Thyroid gland (tissue), 4 donors: ENCODE measurements around the gene NUP214. TPM values are rescaled to one million over a fixed set of nuclear protein-coding genes. Genes with fewer than 3 reads are reported as not detected.
"Not testable (repeated sequence)": the region's sequence is repeated elsewhere in the genome, so short reads cannot be mapped to it uniquely, and the experiment has no call there.

ENCODE experiments used
- DNase-seq, 2 donors: peaks; one replicate each; pipeline ENCODE4 v3.0.0-alpha.2; 2019
- H3K27ac ChIP-seq, 3 donors: fragments of 200-600 bp; sonication (generic); 1 replicate in 2 of 3; 2 replicates in 1 of 3; pipeline ENCODE4 v1.5.1; 2016 to 2019; ENCODE audit warnings: mild to moderate bottlenecking in 1 of 3, moderate library complexity in 1 of 3
- H3K27me3 ChIP-seq: fragments of 200-600 bp; sonication (generic); one replicate; pipeline ENCODE4 v1.5.1; 2019
- H3K36me3 ChIP-seq, 2 donors: fragments of 200-600 bp; sonication (generic); one replicate each; pipeline ENCODE4 v1.5.1; 2016 to 2019
- H3K4me1 ChIP-seq, 2 donors: fragments of 200-600 bp; sonication (generic); one replicate each; pipeline ENCODE4 v1.5.1; 2017 to 2019
- H3K4me3 ChIP-seq, 3 donors: fragments of 200-600 bp; sonication (generic); replicated peaks in 1 of 3; 1 replicate in 2 of 3; 2 replicates in 1 of 3; pipeline ENCODE4 v1.5.1; 2016; ENCODE audit warnings: mild to moderate bottlenecking in 1 of 3
- H3K9me3 ChIP-seq: fragments of 200-600 bp; sonication (generic); one replicate; pipeline ENCODE4 v1.5.1; 2017
- CTCF ChIP-seq, 6 experiments: fragments of 200-600 bp in 3 of 6; fragments of 450-650 bp in 3 of 6; sonication (generic) in 3 of 6; IDR thresholded peaks; one replicate each; pipeline ENCODE4 v1.5.1; 2016 to 2019; ENCODE audit warnings: antibody characterized with exemption in 6 of 6, mild to moderate bottlenecking in 2 of 6, inconsistent platforms in 1 of 6, moderate library complexity in 1 of 6
- POLR2A ChIP-seq, 2 donors: fragments of 450-650 bp; IDR thresholded peaks; one replicate each; pipeline ENCODE4 v1.6.1; 2017; ENCODE audit warnings: antibody characterized with exemption in 2 of 2, mild to moderate bottlenecking in 2 of 2, moderate library complexity in 1 of 2
- WGBS, 2 donors: methylation state at CpG; one replicate each; pipeline ENCODE4 v1.1.5; 2017; 5-methylcytosine and 5-hydroxymethylcytosine counted together
- intact Hi-C: fragments of 100-400 bp; cut with DNase I; formaldehyde crosslinking; loops from one replicate; pipeline ENCODE4 v1.15.1; 2023
- total RNA-seq, 4 donors: library from RNA; depleted of rRNA; stranded (reverse); fragments of >200 nt; gene quantifications; one replicate each; pipeline ENCODE4 v1.2.3, GENCODE V29; 2016

The NUP214 gene
- total RNA-seq, 4 donors from 2014 or later = 27.3 to 59.2 (median 46.6) TPM

GRCh38 chr9:131240047-131240921 lies 114.9 kb downstream of the NUP214 start:
- Histone ChIP-seq H3K27ac (no peak overlapping the region), H3K4me1 (peaks cover 15 to 17% of the 10 kb centered on the region in 2 donors), H3K36me3 (no peaks in the 10 kb centered on the region), H3K9me3 (no peaks in the 10 kb centered on the region), H3K27me3 (no peaks in the 10 kb centered on the region), H3K4me3 (no peak overlapping the region)
- no peak for TF ChIP-seq CTCF (IDR thresholded peaks at IDR 0.05)
- no peak for TF ChIP-seq POLR2A (IDR thresholded peaks at IDR 0.05)
- WGBS, 2 donors = 67 to 69% methylated on average over 21 to 22 of the region's 22 CpGs
- no peak for DNase-seq
- intact Hi-C loops = no loop called here

DNA sequence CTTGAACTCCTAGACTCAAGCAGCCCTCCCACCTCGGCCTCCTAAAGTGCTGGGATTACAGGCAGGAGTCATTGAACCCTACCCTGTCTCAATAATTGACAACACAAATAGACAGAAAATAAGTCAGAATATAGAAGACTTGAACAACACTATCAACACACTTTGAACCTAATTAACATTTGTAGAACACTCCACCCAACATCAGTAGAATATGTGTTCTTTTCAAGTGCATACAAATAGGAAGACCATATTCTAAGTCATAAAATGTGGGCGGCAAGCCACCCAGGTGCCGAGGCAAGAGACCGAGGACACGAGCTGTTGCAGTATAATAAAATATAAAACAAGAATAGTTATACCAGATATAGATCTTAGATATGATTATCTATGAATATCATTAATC lies 118.9 kb downstream of the NUP214 start:
- H3K4me1 ChIP-seq, H3K27me3 ChIP-seq, intact Hi-C loops, H3K36me3 ChIP-seq, H3K27ac ChIP-seq, H3K9me3 ChIP-seq, H3K4me3 ChIP-seq, DNase-seq: not testable (repeated sequence)
- 97% methylated on average over 5 of the region's 5 CpGs for WGBS, 2 donors

DNA sequence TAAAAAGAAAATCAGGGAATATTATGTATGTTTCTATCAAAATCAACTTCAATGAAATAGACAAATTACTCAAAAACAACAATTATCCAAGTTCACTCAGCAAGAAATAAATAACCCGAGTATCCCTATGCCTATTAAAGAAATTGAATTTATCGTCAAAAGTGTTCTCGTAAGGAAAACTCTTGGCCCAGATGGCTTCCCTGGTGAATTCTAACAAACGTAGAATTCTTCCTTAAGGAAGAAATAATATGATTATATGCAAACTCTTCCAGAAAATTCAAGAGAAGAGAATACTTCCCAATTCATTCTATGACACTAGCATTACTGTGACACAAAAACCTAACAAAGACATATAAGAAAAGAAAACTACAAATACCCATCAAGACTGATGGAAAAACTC lies 121.2 kb downstream of the NUP214 start:
- no peaks in the 10 kb centered on the region for H3K36me3 ChIP-seq

GRCh38 chr9:131252120-131252519 lies 126.7 kb downstream of the NUP214 start:
- no peak overlapping the region for H3K4me3 ChIP-seq

More for the DNA sequence above, 121.2 kb downstream of the NUP214 start:
- Histone ChIP-seq H3K27ac (no peak overlapping the region), H3K9me3 (no peaks in the 10 kb centered on the region), H3K4me3 (no peak overlapping the region), H3K4me1 (no peaks in the 10 kb centered on the region), H3K27me3 (no peaks in the 10 kb centered on the region)
- intact Hi-C loops = no loop called here
- DNase-seq = no peak
- WGBS, 2 donors = 84 to 85% methylated on average over 4 of the region's 4 CpGs
- TF ChIP-seq CTCF (IDR thresholded peaks at IDR 0.05) = no peak
- TF ChIP-seq POLR2A (IDR thresholded peaks at IDR 0.05) = no peak

DNA sequence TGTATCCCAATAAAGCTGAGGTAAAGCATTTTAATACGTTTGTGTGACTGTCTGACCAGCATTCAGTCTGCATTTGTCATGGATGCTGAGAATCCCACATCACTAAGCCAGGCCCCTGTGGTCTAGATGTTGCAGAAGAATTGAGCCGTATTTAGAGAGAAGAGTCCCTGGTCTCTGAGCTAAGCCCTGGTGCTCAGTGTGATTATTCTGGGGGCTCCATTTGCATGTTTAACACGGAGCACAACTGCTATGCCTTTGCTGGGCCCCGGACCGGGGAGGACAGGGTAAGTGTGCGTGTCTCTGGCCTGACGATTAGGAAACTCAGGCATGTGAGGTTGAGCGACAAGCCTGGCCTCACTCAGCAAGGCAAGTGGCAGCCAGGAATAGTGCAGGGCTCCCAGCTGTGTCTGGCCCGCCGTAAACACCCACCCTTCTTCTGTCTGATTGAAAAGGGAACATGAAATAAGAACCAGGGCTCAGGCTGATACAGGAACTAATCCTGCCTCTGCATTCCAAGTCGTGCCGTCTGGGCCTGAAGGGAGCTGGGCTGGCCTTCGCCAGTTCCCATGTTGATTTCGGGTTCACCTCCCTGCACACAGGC lies 128.6 kb downstream of the NUP214 start:
- 67 to 80% methylated on average over 8 to 14 of the region's 14 CpGs for WGBS, 2 donors
- Histone ChIP-seq H3K36me3 (no peaks in the 10 kb centered on the region), H3K27me3 (no peaks in the 10 kb centered on the region), H3K4me3 (no peak overlapping the region), H3K27ac (no peak overlapping the region), H3K4me1 (no peaks in the 10 kb centered on the region), H3K9me3 (no peaks in the 10 kb centered on the region)
- TF ChIP-seq POLR2A (IDR thresholded peaks at IDR 0.05) = no peak
- TF ChIP-seq CTCF (IDR thresholded peaks at IDR 0.05) = no peak
- no peak for DNase-seq
- intact Hi-C loops = no loop called here

More at GRCh38 chr9:131252120-131252519, 126.7 kb downstream of the NUP214 start:
- Histone ChIP-seq H3K36me3 (no peaks in the 10 kb centered on the region), H3K9me3 (no peaks in the 10 kb centered on the region), H3K27ac (no peak overlapping the region), H3K4me1 (no peaks in the 10 kb centered on the region), H3K27me3 (no peaks in the 10 kb centered on the region)
- WGBS, 2 donors = 78 to 88% methylated on average over 11 to 21 of the region's 23 CpGs
- TF ChIP-seq POLR2A (IDR thresholded peaks at IDR 0.05) (no peak), CTCF (IDR thresholded peaks at IDR 0.05) (no peak)
- intact Hi-C loops = no loop called here
- no peak for DNase-seq
